ENCODE measurements around the gene HUNK.

DNA sequence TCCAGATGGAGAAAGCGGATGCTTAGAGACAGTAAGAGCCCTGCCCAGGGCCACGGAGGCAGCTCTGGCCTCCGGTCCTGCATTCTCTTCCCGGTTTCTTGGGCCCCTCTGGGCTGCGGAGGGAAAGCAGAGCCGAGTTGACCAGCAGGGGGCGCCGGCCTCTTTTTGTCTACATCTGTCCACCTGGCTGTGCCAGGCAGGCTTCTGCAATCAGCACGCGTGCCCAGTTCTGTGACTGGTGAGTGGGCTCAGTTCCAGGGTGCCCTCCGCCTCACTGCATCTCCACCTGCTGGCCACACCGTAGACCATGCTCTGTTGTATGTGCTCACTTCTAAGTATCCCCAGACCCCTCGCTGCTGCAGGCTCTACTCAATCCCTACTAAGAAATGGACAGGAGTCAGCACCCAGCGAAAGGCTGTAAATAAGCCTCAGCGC, 6.7 kb upstream of the HUNK start:
- TF ChIP-seq, protein P1, sequence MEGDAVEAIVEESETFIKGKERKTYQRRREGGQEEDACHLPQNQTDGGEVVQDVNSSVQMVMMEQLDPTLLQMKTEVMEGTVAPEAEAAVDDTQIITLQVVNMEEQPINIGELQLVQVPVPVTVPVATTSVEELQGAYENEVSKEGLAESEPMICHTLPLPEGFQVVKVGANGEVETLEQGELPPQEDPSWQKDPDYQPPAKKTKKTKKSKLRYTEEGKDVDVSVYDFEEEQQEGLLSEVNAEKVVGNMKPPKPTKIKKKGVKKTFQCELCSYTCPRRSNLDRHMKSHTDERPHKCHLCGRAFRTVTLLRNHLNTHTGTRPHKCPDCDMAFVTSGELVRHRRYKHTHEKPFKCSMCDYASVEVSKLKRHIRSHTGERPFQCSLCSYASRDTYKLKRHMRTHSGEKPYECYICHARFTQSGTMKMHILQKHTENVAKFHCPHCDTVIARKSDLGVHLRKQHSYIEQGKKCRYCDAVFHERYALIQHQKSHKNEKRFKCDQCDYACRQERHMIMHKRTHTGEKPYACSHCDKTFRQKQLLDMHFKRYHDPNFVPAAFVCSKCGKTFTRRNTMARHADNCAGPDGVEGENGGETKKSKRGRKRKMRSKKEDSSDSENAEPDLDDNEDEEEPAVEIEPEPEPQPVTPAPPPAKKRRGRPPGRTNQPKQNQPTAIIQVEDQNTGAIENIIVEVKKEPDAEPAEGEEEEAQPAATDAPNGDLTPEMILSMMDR (IDR thresholded peaks at IDR 0.05; ENCODE audit: low read depth, low read length, poor library complexity, severe bottlenecking) = peak; percentile 92
- no peak for TF ChIP-seq EZH2phosphoT487 (IDR thresholded peaks at IDR 0.05; ENCODE audit: borderline replicate concordance, low read length)

All from DOHH2 (cell line).